Spleen (tissue), 7 donors: ENCODE results near the gene TAS1R1.

Experiments
- POLR2A ChIP-seq, 3 donors: fragments of 450-650 bp; IDR thresholded peaks; one replicate each; pipeline ENCODE4 v1.5.1; 2017; ENCODE audit warnings: antibody characterized with exemption in 3 of 3, mild to moderate bottlenecking in 1 of 3
- POLR2AphosphoS5 ChIP-seq, 3 donors: sonication (generic); formaldehyde crosslinking; IDR thresholded peaks; one replicate each; pipeline ENCODE4 v1.5.1; 2017; ENCODE audit warnings: antibody characterized with exemption in 3 of 3
- TF ChIP-seq, protein P1 (sequence below), 11 experiments: fragments of 200-600 bp in 7 of 11; fragments of 450-650 bp in 4 of 11; sonication (generic) in 4 of 11; IDR thresholded peaks in 8 of 11; conservative IDR thresholded peaks in 3 of 11; 1 replicate in 7 of 11; 2 replicates in 4 of 11; pipeline versions ENCODE4 v1.4.0 to v1.8.0; 2016 to 2021; ENCODE audit warnings: antibody characterized with exemption in 11 of 11, inconsistent platforms in 4 of 11, mild to moderate bottlenecking in 1 of 11
- donor health status: DM: no; HTN: no; CAD: no; lungs with moderate emphysema.
- donor health status: DM: no; HTN: no; CAD: no.
- donor health status: DM: no; HTN: no; CAD: no.

GRCh38 chr1:6601049-6601922, 46.2 kb downstream of the TAS1R1 start:
- TF ChIP-seq, protein P1, sequence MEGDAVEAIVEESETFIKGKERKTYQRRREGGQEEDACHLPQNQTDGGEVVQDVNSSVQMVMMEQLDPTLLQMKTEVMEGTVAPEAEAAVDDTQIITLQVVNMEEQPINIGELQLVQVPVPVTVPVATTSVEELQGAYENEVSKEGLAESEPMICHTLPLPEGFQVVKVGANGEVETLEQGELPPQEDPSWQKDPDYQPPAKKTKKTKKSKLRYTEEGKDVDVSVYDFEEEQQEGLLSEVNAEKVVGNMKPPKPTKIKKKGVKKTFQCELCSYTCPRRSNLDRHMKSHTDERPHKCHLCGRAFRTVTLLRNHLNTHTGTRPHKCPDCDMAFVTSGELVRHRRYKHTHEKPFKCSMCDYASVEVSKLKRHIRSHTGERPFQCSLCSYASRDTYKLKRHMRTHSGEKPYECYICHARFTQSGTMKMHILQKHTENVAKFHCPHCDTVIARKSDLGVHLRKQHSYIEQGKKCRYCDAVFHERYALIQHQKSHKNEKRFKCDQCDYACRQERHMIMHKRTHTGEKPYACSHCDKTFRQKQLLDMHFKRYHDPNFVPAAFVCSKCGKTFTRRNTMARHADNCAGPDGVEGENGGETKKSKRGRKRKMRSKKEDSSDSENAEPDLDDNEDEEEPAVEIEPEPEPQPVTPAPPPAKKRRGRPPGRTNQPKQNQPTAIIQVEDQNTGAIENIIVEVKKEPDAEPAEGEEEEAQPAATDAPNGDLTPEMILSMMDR (IDR thresholded peaks at IDR 0.05 in 8 of 11, conservative IDR thresholded peaks at IDR 0.05 in 3 of 11), result no peak
- TF ChIP-seq POLR2A (IDR thresholded peaks at IDR 0.05) (no peak), POLR2AphosphoS5 (IDR thresholded peaks at IDR 0.05) (peak; percentile 27 to 74 (median 72))
